Measurements from ENCODE around the gene UTF1.
"Not testable (repeated sequence)": the region's sequence is repeated elsewhere in the genome, so short reads cannot be mapped to it uniquely, and the experiment has no call there.

UTF1 gene

GRCh38 chr10:133265052-133265451, 35.0 kb downstream of the UTF1 start:
- DNase-seq (ENCODE audit: low spot score) = not testable (repeated sequence)

GRCh38 chr10:133266056-133266795, 36.2 kb downstream of the UTF1 start:
- DNase-seq (ENCODE audit: low spot score) = no peak

GRCh38 chr10:133267293-133267692, 37.3 kb downstream of the UTF1 start:
- DNase-seq (ENCODE audit: low spot score) = no peak

DNA sequence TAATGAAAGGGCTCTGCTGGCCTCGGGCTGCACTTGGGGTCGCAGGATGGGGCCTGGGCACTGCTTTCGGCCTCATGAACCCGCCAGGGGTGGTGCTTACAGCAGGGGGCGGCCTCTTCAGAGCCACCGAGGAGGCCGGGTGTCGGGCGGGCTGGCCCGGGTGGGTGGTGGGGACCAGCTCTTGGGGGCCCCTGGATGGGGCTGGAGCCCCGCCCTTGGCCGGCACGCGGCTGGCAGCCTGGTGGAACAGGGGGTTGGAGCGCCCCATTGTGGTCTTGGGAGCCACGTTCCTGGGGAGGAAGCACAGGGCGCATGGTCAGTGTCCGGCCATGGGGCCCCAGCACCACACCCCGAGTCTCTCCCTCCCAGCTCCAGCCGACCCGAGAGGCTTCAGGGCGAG, 37.8 kb downstream of the UTF1 start:
- no peak for DNase-seq (ENCODE audit: low spot score)

- no peak for DNase-seq (ENCODE audit: low spot score)
These were observed 38.5 kb downstream of the UTF1 start for GRCh38 chr10:133268532-133268931.

GRCh38 chr10:133269367-133269766, 39.4 kb downstream of the UTF1 start:
- no peak for DNase-seq (ENCODE audit: low spot score)

- no peak for DNase-seq (ENCODE audit: low spot score)
These were observed 40.2 kb downstream of the UTF1 start for GRCh38 chr10:133270204-133270603.

DNA sequence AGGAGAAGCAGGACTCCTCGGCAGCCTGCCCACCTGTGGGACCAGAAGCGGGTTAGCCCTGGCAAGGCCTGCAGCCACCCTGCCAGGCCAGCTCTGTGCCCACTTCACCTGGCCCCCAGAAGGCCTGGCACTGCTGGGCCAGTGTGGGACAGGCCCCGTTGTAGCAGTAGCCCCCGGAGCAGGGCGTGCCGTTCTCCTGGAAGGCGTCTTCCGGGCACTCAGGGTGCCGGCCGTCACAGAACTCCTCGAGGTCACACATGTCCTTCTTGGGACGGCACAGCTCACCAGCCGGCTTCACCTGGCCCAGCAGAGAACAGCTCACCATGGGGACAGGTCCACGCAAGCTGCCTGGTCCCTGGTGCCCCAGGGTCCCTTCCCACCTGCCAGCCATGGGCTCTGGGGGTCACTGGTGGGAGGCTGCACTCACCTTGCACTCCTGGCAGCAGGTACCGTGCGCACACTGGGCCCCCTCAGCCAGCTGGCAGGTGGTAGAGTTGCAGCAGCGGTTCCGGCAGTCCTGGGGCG, 40.8 kb downstream of the UTF1 start:
- DNase-seq (ENCODE audit: low spot score) = no peak

GRCh38 chr10:133271521-133272300, 41.7 kb downstream of the UTF1 start:
- DNase-seq (ENCODE audit: low spot score) = no peak

- no peak for DNase-seq (ENCODE audit: low spot score)
These were observed 42.4 kb downstream of the UTF1 start for GRCh38 chr10:133272301-133272963.

- DNase-seq (ENCODE audit: low spot score) = no peak
These were observed 43.0 kb downstream of the UTF1 start for GRCh38 chr10:133272964-133273420.

DNA sequence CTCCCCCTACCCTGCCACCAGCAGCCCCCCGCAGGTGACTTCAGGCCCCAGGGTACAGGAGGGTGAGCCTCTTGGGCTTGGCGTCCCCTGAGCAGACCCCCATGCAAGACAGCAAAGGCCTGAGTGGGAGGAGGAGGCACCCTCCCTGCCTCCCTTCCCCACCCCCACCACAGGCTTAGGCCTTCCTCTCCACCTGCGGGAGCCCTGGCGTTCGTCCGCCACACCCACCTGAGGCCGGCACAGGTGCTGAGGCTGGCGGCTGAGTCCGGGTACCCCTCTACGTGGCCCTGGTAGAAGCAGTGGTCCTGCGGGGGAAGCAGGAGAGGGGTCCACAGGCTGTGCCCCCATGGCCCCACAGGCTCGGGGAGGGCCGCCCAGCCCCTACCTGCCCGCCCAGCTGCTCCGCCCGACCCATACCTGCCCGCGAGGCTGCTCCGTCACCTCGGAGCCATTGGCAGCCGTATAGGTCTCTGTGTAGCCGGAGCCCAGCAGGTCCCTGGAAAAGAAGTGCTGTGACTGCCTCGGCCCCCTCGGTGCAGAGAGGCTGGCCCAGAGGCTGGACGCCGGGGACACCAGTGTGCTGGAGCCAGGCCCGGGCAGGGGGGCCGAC, 43.6 kb downstream of the UTF1 start:
- no peak for DNase-seq (ENCODE audit: low spot score)

GRCh38 chr10:133274751-133275683, 45.0 kb downstream of the UTF1 start:
- no peak for DNase-seq (ENCODE audit: low spot score)

DNA sequence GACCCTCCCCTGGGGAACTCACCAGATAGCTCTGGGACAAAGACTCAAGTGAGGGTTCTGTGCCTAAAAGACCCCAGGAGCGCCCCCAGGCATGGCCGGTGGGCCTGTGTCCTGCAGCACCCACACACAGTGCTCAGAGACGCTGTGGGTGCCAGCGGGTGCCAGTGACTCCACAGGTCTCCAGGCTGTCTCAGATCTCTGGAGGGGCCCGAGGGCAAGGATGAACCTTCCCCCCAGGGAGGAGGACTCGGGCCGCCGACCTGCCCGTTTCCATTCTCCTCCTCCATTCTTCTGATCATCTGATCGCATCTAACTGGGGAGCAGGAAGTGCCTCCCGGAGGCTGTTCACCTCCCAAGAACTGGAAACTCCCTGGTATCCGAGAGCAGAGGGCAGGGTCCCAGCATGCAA, 45.7 kb downstream of the UTF1 start:
- no peak for DNase-seq (ENCODE audit: low spot score)

DNA sequence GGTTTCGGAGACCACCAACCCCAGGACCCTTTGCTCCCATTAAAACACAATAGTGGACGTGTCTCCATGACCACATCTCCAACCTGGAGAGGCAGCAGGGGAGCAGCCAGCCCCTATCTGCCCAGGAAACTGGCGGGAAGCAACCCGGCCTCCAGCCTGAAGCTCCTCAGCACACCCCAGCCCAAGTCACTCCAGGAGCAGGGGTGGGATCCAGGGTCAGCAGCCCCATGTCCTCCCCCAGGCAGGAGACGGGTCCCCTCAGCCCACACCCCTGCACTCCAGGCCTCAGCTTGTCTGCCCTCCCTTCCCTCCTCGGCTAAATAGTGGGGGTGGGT, 46.0 kb downstream of the UTF1 start:
- DNase-seq (ENCODE audit: low spot score) = no peak

- DNase-seq (ENCODE audit: low spot score) = no peak
These were observed 46.6 kb downstream of the UTF1 start, which contains the start of gene ADAM8 for GRCh38 chr10:133276435-133277201. Gene ADAM8, minus strand, starts transcription at chr10:133276868. Its CDS starts 51 bp downstream, at chr10:133276817.

- no peak for DNase-seq (ENCODE audit: low spot score)
These were observed 47.4 kb downstream of the UTF1 start for GRCh38 chr10:133277277-133277992.

- DNase-seq (ENCODE audit: low spot score) = no peak
These were observed 48.1 kb downstream of the UTF1 start for GRCh38 chr10:133277993-133278576.

GRCh38 chr10:133278577-133279265, 48.7 kb downstream of the UTF1 start:
- no peak for DNase-seq (ENCODE audit: low spot score)

Measured in COLO829 (cell line).